Cortex of kidney (tissue), 1 donor: ENCODE measurements around the gene SLC13A1.
"Not testable (repeated sequence)": the region's sequence is repeated elsewhere in the genome, so short reads cannot be mapped to it uniquely, and the experiment has no call there.

Experiments
- DNase-seq: peaks from one replicate; lab custom pipeline; 2025; lab: John Stamatoyannopoulos, UW

The SLC13A1 gene

DNA sequence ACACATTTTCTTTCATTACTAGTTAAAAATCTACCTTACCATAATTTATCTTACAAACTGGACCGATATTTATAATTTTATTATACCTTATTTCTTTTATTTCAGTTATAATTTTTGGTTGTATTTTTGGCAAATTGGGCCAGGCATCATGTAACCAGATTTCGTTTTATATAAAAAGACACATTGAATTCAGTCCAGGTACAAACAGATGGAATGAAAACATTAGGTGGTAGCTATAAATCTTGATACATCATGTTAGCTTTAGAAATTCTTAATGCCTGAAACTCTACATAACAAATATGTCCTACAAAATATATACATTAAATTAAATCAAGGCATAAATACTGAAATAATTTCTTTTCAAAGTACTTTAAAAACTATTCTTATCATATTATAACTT is 73.1 kb downstream of the SLC13A1 start:
- DNase-seq, result no peak

DNA sequence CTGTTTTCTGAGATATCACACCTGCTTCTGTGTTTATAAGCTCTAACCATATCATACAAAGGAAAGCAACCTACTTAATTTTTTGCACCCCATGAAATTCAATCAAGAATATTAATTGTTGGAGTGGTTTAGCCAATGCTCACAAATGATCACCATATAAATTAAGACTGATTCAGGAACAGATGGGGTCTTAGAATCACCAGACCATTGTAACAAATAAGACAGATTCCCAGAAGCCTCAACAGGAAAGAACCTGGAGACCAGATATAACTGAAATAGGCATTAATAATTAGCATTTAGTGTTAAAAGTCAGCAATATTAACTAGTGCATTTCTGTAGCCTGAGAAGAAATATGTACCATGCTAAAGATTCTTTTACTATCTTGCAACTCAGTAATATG is 73.6 kb downstream of the SLC13A1 start:
- no peak for DNase-seq

DNA sequence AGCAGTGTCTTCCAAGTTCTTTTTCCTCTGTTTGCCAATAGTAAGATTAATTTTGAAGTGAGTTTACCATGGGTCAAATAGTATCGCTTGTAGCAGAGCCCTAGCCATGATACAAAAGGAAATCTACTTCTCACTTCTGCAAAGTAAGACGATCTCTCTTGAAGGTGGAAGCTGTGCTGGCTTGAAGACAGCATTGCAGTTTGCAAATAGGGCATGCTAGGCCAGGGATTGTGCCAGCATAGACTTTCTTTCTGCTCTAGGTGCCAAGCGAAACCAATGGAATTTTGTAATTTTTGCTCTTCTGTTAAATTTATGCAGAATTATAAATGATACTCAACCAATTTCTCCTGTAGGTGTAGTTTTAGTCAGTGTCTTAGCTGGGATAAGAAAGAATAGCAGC is 74.5 kb downstream of the SLC13A1 start:
- no peak for DNase-seq

DNA sequence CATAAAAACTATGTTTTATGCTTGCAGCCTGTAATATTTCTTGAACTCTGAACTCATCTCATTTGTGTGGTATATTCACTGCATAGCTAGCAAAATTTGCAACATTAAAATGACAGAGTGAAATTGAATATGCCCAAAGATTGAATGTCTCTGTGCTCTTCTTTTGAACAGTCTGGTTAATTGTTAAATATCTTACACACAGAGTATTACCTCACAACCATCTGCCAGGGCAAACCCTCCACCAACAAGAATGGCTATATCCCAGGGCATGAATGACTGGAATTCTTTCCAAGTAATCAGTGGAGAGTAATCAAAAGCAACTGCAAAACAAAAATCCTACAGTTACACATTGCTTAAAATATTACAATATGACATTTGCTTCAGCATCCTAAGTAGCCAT is 76.9 kb downstream of the SLC13A1 start:
- no peak for DNase-seq

DNA sequence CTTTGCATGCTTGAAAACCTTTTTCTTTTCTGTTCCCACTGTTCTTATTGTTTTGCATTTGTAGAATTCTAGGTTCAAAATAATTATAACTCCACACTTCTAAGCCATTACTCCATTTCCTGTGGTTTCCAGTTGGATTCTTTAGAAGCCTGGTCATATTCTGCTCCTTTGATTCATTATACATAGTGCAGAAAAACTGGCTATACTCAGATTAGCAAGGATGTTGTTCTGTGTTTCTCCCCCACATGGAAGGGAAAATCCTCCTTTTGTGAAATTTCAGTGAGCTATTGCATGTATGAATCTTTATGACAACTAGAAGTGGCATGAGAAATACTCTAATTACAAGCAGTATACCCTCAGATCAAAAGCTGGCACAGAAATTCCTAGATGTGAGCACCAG is 79.5 kb downstream of the SLC13A1 start:
- no peak for DNase-seq

DNA sequence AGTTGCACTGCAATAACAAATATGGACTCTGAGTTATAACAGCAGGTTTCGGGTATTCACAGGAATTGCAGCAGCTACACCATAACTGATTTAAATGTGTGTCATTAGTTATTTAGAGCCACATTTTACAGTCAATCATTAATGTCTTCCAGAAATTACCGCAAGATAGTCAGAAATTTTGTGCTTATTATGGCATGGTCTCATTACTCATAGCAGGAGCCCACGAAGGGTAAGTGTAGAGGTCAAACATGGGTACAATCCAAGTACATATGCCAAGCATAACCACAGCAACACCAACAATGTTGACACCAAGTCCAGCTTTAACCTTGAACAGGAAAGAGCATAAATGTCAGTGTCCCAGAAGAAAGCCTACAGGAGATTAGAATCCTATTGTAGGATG is 84.4 kb downstream of the SLC13A1 start:
- no peak for DNase-seq

DNA sequence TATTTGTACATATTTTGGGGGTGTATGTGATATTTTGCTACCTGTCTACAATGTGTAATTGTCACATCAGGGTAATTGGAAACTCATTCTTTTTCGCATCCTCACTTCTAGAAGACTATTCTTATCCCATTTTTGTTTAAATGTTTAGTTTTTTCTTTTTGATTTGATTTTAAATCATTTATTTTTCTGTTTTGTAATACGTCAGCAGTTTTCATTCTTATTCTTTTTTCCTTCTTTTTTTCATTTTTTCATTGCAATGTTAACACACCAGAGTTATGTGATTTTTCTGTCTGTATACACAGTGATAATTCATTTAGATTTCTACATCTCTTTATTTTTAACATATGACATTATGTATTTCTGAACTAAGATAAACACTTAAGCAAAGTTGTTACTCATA is 85.5 kb downstream of the SLC13A1 start:
- no peak for DNase-seq

DNA sequence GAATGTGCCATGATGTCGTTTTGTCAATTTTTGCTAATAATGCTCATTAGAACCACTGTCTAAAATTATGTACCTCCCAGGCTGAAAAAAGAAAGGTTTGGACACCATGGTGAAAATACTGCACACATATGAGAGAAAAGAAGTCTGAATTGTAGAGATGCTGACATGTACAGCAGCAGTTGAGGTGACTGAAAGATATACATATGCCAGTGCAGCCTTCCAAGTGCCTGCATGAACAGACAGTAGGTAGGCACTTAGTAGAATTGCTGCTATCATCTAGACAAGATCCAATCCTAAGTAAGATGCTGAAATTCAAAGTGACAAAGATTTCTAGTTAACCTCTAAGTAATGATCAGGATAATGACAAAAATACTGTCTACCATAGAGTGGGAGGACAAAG is 86.9 kb downstream of the SLC13A1 start:
- no peak for DNase-seq

DNA sequence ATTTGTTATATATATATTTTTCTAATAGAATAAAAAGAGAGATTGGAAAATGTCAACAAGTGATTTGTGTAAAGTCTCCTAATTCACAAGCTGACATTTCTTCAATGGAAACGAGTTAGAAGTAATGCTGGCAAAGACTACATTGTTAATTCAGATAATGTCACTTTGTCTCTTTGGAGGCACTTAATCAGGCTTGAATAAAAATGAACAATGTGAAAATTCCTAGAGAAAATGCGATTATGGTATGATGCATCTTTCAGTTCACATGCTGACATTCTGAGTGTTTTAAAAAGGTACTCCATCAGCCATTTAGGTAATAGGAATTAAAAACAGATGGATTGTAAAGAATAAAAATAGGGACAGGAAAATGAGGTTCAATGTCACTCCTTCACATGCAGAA is 100.1 kb downstream of the SLC13A1 start:
- no peak for DNase-seq

DNA sequence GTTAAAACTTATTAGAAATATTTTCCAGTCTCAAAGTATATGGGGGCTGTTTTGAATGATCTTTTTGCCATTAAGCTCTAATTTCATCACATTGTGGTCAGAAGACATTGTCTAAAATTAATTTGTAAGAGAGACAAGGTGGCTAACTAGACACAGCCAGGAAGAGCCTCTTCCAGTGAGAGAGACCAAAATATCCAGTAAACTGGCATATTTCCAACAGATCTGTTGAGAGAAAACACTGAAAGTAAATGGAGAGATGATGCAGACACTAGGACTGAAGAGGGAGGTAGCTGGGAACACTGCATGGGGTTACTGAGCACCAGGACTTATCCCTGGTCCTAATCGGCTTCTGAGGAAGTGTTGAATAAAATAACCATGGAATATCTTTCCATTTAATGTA is 102.8 kb downstream of the SLC13A1 start:
- DNase-seq, result no peak

DNA sequence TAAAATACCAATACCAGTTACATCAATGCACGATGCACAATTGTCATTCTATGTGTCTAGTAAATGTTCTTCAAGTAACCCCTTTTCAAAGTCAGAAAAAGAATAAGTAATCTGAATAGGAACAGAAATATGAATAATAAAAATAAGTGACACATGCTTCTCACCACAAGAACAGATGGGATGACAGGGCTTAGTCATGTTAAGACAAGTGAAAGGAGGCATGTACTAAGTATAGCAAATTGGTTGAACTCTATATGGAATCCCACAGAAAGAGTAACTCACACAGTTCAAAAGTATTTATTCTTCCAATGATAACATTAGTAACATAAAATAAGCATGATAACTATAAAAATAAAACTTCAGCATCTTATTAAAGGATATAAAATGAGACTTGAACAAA is 103.3 kb downstream of the SLC13A1 start:
- no peak for DNase-seq

DNA sequence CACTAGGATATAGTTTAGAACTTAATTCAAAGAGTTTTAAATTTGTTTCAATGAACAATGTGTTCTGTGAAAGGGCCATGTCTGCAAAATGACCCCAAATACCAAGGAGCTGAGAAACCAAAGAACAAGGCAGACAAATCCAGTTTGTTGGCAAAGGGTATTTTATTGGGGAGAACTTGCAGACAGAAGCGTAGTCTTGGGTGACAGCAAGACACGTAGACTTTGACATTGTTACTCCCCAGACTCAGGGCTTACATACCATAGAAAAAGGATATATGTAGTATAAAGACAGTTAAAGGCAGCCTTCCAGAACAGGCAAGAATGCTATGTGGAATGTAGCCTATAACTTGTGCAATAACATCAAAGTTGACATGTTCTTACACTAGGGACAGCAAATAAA is 109.3 kb downstream of the SLC13A1 start:
- no peak for DNase-seq

DNA sequence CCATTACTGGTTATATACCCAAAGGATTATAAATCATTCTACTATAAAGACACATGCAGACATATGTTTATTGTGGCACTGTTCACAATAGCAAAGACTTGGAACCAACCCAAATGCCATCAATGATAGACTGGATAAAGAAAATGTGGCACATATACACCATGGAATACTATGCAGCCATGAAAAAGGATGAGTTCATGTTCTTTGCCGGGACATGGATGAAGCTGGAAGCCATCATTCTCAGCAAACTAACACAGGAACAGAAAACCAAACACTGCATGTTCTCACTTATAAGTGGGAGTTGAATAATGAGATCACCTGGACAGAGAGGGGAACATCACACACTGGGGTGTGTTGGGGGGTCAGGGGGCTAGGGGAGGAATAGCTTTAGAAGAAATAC is 112.9 kb downstream of the SLC13A1 start:
- not testable (repeated sequence) for DNase-seq

DNA sequence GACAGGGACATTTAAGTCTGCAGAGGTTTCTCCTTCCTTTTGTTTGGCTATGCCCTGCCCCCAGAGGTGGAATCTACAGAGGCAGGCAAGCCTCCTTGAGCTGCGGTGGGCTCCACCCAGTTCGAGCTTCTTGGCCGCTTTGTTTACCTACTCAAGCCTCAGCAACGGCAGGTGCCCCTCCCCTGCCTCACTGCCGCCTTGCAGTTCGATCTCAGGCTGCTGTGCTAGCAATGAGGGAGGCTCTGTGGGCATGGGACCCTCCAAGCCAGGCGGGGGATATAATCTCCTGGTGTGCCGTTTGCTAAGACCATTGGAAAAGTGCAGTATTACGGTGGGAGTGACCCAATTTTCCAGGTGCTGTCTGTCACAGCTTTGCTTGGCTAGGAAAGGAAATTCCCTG is 114.9 kb downstream of the SLC13A1 start:
- DNase-seq, result not testable (repeated sequence)

DNA sequence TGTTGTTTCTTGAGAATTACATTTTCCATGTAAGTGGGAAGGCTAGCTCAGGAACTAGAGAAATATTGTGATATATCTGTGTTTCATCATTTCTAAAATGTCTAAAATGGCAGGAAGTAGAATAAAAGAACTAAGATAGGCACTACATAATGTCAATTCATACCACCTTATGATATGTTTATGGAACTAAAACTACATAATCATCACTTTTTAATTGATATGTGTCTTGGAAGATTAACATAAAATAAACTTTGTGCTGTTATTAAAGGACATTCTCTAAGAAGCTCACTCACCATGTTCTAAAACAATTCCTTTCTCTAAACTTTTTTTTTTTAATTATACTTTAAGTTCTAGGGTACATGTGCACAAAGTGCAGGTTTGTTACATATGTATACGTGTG is 120.7 kb downstream of the SLC13A1 start:
- no peak for DNase-seq

DNA sequence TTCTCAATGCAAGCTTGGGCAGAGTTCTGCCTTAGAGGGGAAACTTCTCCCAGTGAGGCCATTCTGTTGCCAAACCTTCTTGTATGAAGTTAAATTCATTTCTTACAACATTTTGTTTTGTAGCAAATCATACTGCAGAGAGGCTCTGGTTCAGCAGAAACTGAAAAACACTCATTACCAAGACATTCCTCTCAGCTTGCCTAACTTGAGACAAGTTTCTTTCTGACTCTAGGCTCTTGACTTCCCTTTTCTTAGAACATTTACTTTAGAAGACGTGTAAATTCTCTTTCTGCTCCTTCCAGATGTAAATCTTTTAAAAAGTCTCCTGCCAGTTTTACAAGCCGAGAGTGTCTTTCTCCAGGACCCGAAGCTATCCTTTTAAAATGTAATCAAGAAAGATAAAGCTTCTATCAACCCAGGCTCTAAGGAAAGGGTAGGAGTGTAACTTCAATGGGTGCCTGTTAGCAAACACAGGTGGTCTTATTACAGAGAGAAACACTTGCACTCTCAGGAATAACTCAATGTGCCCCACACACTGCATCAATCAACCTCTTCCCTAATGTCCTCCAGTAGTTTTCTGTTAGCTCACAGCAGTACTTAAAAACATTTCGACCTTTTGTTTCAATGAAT is 123.8 kb downstream of the SLC13A1 start:
- no peak for DNase-seq

DNA sequence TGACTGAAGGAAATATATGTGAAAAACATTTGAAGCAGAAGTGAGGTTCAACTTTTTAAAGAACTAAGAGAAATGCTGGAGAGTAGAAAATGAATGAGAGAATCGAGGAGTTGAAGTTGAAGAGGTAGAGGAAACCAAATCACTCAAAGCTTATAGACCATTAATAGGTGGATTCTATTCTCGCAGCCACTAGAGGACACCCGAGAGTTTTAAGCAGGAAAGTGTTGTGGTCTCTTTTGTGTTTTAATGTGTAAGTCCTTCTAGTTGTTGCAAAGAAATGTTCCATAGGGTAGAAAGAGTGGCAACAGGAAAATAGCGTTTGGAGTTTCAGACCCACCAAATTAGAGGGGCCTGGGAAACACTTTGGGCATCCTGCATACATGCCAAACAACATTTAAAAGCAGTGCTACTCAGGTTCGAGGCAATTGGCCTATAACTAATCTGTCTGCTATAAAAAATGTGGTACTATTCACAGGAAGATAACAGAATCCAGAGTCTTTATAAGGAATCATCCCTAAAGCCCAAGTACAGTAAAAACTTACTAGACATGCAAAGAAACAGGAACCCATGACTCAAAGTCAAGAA is 129.0 kb downstream of the SLC13A1 start:
- no peak for DNase-seq

DNA sequence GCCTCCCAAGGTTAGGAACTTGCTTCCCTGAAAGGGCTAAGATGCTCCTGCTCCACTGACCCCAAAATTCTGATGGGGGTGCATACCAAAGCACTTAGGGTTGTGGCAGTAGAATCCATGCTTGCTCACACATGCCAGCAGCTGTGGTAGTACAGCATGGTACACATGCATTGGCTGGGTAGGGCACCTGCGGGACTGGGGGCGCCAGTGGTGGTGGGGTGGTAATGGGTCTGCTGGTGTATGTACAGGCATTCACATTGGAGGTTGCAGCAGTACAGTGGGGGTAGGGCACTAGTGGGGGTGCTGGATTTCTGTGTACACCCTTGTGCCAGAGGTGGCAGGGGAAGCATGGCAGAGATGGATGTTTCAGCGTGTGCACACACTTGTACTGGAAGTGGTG is 132.0 kb downstream of the SLC13A1 start:
- DNase-seq, result no peak
